PFSK-1 (cell line): ENCODE data around the gene HACD3.

Experiments
- POLR2AphosphoS5 ChIP-seq: IDR thresholded peaks from 2 replicates; pipeline ENCODE4 v1.6.1; 2012; ENCODE audit warnings: low read depth, mild to moderate bottlenecking, control low read depth, low read length, moderate library complexity
- TAF1 ChIP-seq: IDR thresholded peaks from 2 replicates; pipeline ENCODE4 v1.6.1; 2012; ENCODE audit warnings: low read length, control low read depth, borderline replicate concordance; ENCODE audit not compliant: insufficient read depth

GRCh38 chr15:65610871-65611718 lies 80.8 kb downstream of the HACD3 start, which contains the start of gene INTS14:
- peak; percentile 91 for TF ChIP-seq POLR2AphosphoS5
- TF ChIP-seq TAF1: peak; percentile 97
